Common myeloid progenitor, CD34-positive (primary cell): ENCODE measurements around the gene TTC7B.
A peak's percentile ranks its signal among the peaks of the same experiment; 100 is the strongest.

ENCODE experiments used
- CTCF ChIA-PET: fragments of 350-600 bp; sonication (Branson Sonifier 250); formaldehyde crosslinking; loops from one replicate; lab custom pipeline; 2021; ENCODE audit warnings: antibody characterized with exemption; lab: Charles Lee
- POLR2A ChIA-PET: fragments of 350-600 bp; sonication (Branson Sonifier 250); formaldehyde crosslinking; loops from one replicate; lab custom pipeline; 2021; ENCODE audit warnings: antibody characterized with exemption; lab: Charles Lee
- DNase-seq, 3 donors: peaks; one replicate each; pipeline versions ENCODE4 v3.0.0 to v3.0.0-alpha.2; 2013
- H3K27ac ChIP-seq, 2 experiments: 1 replicate in 1 of 2; 2 replicates in 1 of 2; pipeline ENCODE4 v1.7.0; 2013; ENCODE audit warnings: inconsistent platforms in 2 of 2, low read length in 2 of 2, mild to moderate bottlenecking in 2 of 2, low read depth in 1 of 2, moderate library complexity in 1 of 2; ENCODE audit not compliant: severe bottlenecking in 2 of 2, insufficient read depth in 1 of 2, poor library complexity in 1 of 2
- H3K27me3 ChIP-seq, 5 experiments: replicated peaks in 2 of 5; 1 replicate in 3 of 5; 2 replicates in 2 of 5; pipeline versions ENCODE4 v1.6.1 to v1.7.0; 2013; ENCODE audit warnings: low read length in 4 of 5, mild to moderate bottlenecking in 2 of 5, moderate library complexity in 2 of 5, inconsistent platforms in 1 of 5; ENCODE audit not compliant: insufficient read depth in 5 of 5, control insufficient read depth in 4 of 5
- H3K36me3 ChIP-seq, 4 experiments: 1 replicate in 2 of 4; 2 replicates in 2 of 4; pipeline versions ENCODE4 v1.6.1 to v1.7.0; 2013; ENCODE audit warnings: low read length in 3 of 4, control low read depth in 1 of 4, mild to moderate bottlenecking in 1 of 4; ENCODE audit not compliant: control insufficient read depth in 4 of 4, insufficient read depth in 4 of 4
- H3K4me1 ChIP-seq, 4 experiments: 1 replicate in 3 of 4; 2 replicates in 1 of 4; pipeline versions ENCODE4 v1.6.1 to v1.7.1; 2013; ENCODE audit warnings: low read length in 3 of 4, mild to moderate bottlenecking in 3 of 4, control low read depth in 1 of 4, inconsistent platforms in 1 of 4, moderate library complexity in 1 of 4; ENCODE audit not compliant: control insufficient read depth in 4 of 4, insufficient read depth in 4 of 4; ENCODE audit errors: control extremely low read depth in 1 of 4
- H3K4me3 ChIP-seq, 7 experiments: 1 replicate in 4 of 7; 2 replicates in 3 of 7; pipeline versions ENCODE4 v1.5.1 to v1.7.0; 2013; ENCODE audit warnings: mild to moderate bottlenecking in 7 of 7, low read length in 6 of 7, moderate library complexity in 6 of 7, inconsistent platforms in 2 of 7, low read depth in 2 of 7, control low read depth in 1 of 7; ENCODE audit not compliant: insufficient read depth in 4 of 7, control insufficient read depth in 1 of 7; ENCODE audit errors: extremely low read depth in 1 of 7
- H3K9me3 ChIP-seq, 5 experiments: 1 replicate in 4 of 5; 2 replicates in 1 of 5; pipeline versions ENCODE4 v1.6.1 to v1.7.1; 2013; ENCODE audit warnings: low read length in 4 of 5, mild to moderate bottlenecking in 2 of 5, inconsistent platforms in 1 of 5, low read depth in 1 of 5, moderate library complexity in 1 of 5; ENCODE audit not compliant: control insufficient read depth in 4 of 5, insufficient read depth in 2 of 5; ENCODE audit errors: control extremely low read depth in 1 of 5
- WGBS: methylation state at CpG from one replicate; pipeline ENCODE4 v1.1.5; 2013; ENCODE audit not compliant: insufficient coverage; 5-methylcytosine and 5-hydroxymethylcytosine counted together

The TTC7B gene

DNA sequence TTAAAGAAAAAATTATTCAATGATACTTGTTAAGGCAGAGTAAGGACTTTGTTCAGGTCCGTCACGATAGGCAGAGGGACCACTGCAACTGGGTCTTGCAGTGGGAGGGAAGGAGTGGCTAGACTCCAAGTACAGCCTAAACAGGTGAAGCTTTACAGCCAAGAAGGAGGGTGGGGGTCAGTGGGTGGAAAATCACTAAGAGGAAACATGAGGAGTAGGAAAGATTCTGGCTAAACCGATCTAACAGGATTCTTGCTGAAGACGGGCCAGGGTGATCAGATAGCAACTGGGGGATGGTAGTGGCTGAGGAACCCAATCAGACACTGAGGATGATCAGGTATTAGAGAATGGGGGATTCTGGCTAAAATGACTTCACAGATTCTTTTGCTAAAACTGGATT lies 100.2 kb downstream of the TTC7B start:
- ChIA-PET CTCF (no interaction called here), POLR2A (no interaction called here)
- Histone ChIP-seq H3K4me1 (peaks cover 7 to 15% (median 11%) of the 10 kb centered on the region in 4 experiments), H3K4me3 (no peak overlapping the region), H3K27ac (no peak overlapping the region), H3K27me3 (no peaks in the 10 kb centered on the region), H3K9me3 (no peaks in the 10 kb centered on the region), H3K36me3 (peaks cover 0 to 10% (median 2%) of the 10 kb centered on the region in 4 experiments)
- 100% methylated on average over 4 of the region's 4 CpGs for WGBS
- no peak for DNase-seq

DNA sequence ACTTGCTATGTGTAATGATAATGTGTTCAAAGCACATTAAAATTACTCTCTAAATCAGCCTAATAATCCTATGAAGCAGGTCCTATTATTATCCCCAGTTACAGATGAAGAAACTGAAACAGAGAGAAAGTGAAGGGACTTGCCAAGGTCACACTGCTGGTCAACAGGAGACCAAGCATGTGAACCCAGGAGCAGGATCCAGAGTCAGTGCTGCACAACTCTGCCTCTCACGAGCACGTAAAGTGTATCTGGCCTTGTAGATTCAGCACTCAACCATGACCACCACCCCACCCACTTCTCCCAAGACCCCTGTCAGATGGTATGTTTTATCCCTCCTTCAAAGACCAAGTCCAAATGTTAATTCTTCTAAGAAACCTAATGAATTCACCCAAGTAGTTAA lies 100.7 kb downstream of the TTC7B start:
- no peak for DNase-seq
- H3K27me3 ChIP-seq, result no peaks in the 10 kb centered on the region
- no peak overlapping the region for H3K4me3 ChIP-seq
- H3K9me3 ChIP-seq, result no peaks in the 10 kb centered on the region
- peaks cover 0 to 10% (median 2%) of the 10 kb centered on the region in 4 experiments for H3K36me3 ChIP-seq
- WGBS, result 100% methylated on average over 2 of the region's 2 CpGs
- POLR2A ChIA-PET, result no interaction called here
- CTCF ChIA-PET, result interaction anchor here (0.7 kb wide), 1 partner anchor 10 kb away, joined by 3 read pairs; no protein-coding TSS in a partner anchor
- no peak overlapping the region for H3K27ac ChIP-seq
- peaks cover 4 to 13% (median 11%) of the 10 kb centered on the region in 4 experiments for H3K4me1 ChIP-seq

DNA sequence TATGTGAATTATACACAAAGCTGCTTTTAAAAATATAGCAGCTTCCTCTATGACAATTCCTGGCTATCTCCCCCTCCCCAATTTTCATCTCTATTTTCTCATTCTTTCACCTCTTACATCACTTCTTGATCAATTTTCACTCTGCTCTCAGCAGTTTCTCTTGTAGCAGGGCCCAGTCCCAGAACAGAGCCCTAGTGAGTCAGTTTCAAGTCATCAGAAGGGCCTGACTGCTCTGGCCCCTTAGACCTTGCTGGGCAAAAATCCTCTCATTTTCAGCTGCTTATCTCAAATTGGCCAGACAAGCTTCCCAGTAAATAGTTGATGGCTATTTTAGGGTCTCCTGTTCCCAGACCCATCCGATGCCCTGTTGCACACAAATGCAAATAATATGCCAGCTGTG lies 101.4 kb downstream of the TTC7B start:
- Histone ChIP-seq H3K36me3 (peaks cover 0 to 10% (median 2%) of the 10 kb centered on the region in 4 experiments), H3K4me3 (no peak overlapping the region), H3K27ac (no peak overlapping the region), H3K4me1 (peaks cover 0 to 9% (median 5%) of the 10 kb centered on the region in 4 experiments), H3K9me3 (no peaks in the 10 kb centered on the region), H3K27me3 (no peaks in the 10 kb centered on the region)
- DNase-seq, result no peak
- WGBS, result 100% methylated on average over 1 of the region's 1 CpG
- POLR2A ChIA-PET, result no interaction called here
- CTCF ChIA-PET, result interaction anchor here (0.7 kb wide), 1 partner anchor 11 kb away, joined by 3 read pairs; no protein-coding TSS in a partner anchor

- 98% methylated on average over 7 of the region's 9 CpGs for WGBS
- Histone ChIP-seq H3K4me1 (peaks cover 0 to 7% (median 1%) of the 10 kb centered on the region in 4 experiments), H3K4me3 (no peak overlapping the region), H3K27me3 (no peaks in the 10 kb centered on the region), H3K36me3 (peaks cover 0 to 9% (median 3%) of the 10 kb centered on the region in 4 experiments), H3K9me3 (no peaks in the 10 kb centered on the region), H3K27ac (no peak overlapping the region)
- DNase-seq, result no peak
- ChIA-PET CTCF (interaction anchor here (0.9 to 1.1 kb wide), 2 partner anchors 9 to 18 kb away, joined by 3 read pairs; no protein-coding TSS in a partner anchor), POLR2A (no interaction called here)
Observed at GRCh38 chr14:90704738-90705392, 111.4 kb downstream of the TTC7B start.

GRCh38 chr14:90703841-90704737 lies 112.1 kb downstream of the TTC7B start:
- ChIA-PET CTCF (interaction anchor here (1.1 kb wide), 1 partner anchor 10 kb away, joined by 3 read pairs; no protein-coding TSS in a partner anchor), POLR2A (no interaction called here)
- H3K36me3 ChIP-seq, result peaks cover 0 to 9% (median 3%) of the 10 kb centered on the region in 4 experiments
- H3K27ac ChIP-seq, result no peak overlapping the region
- 92% methylated on average over 12 of the region's 14 CpGs for WGBS
- no peaks in the 10 kb centered on the region for H3K9me3 ChIP-seq
- peaks cover 0 to 7% (median 1%) of the 10 kb centered on the region in 4 experiments for H3K4me1 ChIP-seq
- H3K27me3 ChIP-seq, result no peaks in the 10 kb centered on the region
- H3K4me3 ChIP-seq, result no peak overlapping the region
- no peak for DNase-seq

DNA sequence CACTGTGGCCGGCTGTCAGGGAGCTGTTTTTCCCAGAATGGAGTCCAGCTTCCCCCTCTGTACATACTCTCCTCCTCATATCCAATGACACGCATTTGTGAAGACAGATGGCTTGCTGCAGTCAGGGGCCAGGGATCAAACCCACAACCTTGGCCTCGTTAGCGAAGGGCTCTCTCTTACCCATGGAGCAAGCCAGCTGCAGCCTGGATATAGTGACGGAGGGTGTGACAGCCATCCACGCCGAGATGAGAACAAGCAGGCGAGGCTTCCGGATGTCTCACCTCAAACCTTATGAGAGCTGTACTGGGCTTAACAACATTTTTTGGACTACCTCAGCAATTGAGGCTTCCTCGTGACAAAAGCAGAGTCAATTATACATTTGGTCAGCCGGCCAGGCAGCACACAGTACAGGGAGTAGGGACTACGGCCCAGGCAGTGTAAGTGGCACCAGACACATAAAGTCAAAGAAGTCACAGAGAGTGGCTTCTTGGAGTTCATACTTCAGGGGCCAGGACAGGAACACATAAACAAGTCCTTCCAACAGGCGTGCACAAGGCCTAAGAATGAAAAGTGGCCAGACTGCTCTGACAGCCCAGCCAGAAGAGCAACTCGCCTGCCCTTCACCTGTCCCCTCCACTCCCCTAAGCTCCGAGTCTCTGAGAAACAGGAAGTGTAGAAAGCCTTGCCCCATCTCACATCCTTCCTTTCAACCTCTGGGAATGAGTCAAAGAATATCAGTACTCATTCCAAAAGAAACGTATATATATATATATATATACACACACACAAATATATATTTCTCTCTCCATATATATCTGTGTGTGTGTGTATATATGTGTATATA lies 115.1 kb downstream of the TTC7B start:
- Histone ChIP-seq H3K27me3 (no peaks in the 10 kb centered on the region), H3K4me3 (no peak overlapping the region), H3K27ac (no peak overlapping the region), H3K36me3 (peaks cover 0 to 9% (median 3%) of the 10 kb centered on the region in 4 experiments), H3K9me3 (no peaks in the 10 kb centered on the region), H3K4me1 (peaks cover 0 to 25% (median 16%) of the 10 kb centered on the region in 4 experiments)
- peak in 2 of 3 donors; percentile 12 to 20 for DNase-seq
- WGBS, result 97% methylated on average over 13 of the region's 16 CpGs
- POLR2A ChIA-PET, result no interaction called here
- CTCF ChIA-PET, result no interaction called here
